Endometrial microvascular endothelial cells (primary cell): ENCODE results near the gene POLR2C. TPM values are rescaled to one million over a fixed set of nuclear protein-coding genes. Genes with fewer than 3 reads are reported as not detected.
"Not testable (repeated sequence)": the region's sequence is repeated elsewhere in the genome, so short reads cannot be mapped to it uniquely, and the experiment has no call there.

Experiments used
- in situ Hi-C: cut with HindIII; loops from 2 replicates; pipeline ENCODE4 v1.10.0; 2017; ENCODE audit warnings: low sequenced_read_pairs, low pct_unique_long_range_greater_than_20kb; ENCODE audit errors: inconsistent ontology term
- total RNA-seq: library from RNA; depleted of rRNA; stranded (reverse); fragments of >200 nt; gene quantifications from one replicate; pipeline ENCODE4 v1.2.3, GENCODE V29; 2015; ENCODE audit errors: inconsistent ontology term

POLR2C gene
- total RNA-seq = 114 TPM

- in situ Hi-C loops = no loop called here
Measured at GRCh38 chr16:57462209-57462977, at the start of gene POLR2C. POLR2C (plus strand) TSS chr16:57462679; CDS start chr16:57462725, 46 bp downstream.

DNA sequence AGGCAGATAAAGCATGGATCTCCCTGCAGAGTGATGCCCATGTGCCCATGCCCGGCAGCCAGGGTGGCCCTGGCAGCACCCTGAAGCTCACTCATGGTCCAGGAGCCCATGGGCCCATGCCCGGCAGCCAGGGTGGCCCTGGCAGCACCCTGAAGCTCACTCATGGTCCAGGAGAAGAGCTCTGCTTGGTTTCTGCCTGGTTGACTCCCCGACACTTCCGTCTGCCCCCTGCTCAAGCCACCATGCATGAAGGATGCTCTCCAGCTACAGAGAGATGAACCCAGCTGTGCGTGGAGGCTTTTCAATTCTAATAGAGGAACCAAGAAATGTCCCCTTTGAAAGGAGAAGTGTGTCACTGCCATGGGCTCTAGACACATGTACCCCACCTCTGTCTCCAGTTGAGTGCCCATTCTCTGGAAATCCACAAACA is 49.2 kb upstream of the POLR2C start:
- in situ Hi-C loops = loop anchor here (10.0 kb wide), 2 partner anchors 119 to 219 kb away; no protein-coding TSS in a partner anchor

DNA sequence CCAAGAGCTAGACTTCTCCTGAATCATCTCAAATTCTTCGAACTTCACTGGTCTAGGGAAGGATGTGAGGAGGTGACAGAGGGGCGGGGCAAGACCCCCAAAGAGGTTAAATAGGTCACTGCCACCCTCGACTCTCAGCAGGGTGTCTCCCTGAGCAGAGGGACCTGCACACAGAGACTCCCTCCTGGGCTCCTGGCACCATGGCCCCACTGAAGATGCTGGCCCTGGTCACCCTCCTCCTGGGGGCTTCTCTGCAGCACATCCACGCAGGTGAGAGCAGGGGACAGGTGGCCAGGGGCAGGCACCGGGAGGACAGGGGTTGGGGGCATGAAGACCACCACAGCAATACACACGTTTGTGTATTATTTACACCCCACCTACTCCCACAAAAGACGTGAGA is 48.7 kb upstream of the POLR2C start:
- in situ Hi-C loops = loop anchor here (10.0 kb wide), 2 partner anchors 119 to 219 kb away; no protein-coding TSS in a partner anchor

DNA sequence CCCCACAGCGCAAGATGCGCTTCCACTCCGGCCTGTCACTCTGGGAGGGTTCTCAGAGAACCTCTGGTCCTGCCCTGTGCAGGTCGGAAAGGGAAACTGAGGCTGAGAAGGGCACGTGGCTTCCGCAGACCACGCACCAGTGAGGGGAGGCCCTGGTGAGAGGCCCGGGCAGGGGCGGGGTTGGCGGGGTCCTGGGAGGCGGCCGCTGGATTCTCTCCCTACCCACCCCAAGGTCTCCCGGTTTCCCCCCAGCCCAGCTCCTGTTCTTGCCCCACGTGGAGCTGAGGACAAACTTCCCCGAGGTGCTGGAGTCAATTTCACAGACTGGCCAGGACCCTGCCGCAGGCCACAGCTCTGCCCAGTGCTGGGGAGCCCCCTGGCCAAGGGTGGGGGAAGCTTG is 46.4 kb upstream of the POLR2C start:
- in situ Hi-C loops = loop anchor here (10.0 kb wide), 2 partner anchors 121 to 221 kb away; no protein-coding TSS in a partner anchor

GRCh38 chr16:57419506-57419905 is 43.0 kb upstream of the POLR2C start:
- in situ Hi-C loops = loop anchor here (10.0 kb wide), 2 partner anchors 125 to 225 kb away; no protein-coding TSS in a partner anchor

- in situ Hi-C loops = no loop called here
Measured at GRCh38 chr16:57422026-57422944, 40.2 kb upstream of the POLR2C start.

DNA sequence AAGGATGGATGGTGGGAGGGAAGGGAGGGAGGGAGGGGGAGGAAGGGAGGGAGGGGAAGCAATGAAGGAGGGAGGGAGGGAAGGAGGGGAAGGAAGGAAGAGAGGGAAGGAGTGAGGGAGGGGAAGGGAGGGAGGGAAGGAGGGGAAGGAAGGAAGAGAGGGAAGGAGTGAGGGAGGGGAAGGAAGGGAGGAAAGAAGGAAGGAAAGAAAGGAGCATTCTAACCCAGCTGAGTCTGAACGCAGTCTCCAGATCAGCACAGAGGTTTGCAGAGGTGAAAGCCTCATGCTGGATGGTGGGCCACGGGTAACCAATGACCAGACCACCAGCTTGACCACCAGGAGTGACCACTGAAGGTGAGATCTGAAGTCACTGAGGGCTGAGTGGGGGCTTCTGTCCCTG is 39.3 kb upstream of the POLR2C start:
- in situ Hi-C loops = no loop called here

DNA sequence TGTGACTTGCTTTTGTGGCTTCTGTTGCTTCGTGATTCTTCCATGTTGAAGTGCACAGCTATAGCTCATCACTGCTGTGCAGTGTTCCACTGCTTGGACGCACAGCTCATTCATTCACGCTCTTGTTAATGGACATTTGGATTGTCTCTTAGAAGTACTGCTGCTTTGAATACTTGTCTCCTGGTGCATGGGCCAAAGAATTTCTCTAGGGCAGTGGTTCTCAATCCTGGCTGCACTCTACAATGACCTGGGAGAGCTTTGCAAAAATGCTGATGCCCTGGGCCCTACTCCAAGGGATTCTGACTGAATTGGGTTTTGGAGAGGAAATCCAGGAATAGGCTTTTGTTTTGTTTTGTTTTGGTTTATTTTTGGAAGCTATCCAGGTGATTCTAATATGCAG is 37.9 kb upstream of the POLR2C start:
- in situ Hi-C loops = no loop called here

GRCh38 chr16:57426356-57426755 is 36.1 kb upstream of the POLR2C start:
- in situ Hi-C loops = no loop called here

DNA sequence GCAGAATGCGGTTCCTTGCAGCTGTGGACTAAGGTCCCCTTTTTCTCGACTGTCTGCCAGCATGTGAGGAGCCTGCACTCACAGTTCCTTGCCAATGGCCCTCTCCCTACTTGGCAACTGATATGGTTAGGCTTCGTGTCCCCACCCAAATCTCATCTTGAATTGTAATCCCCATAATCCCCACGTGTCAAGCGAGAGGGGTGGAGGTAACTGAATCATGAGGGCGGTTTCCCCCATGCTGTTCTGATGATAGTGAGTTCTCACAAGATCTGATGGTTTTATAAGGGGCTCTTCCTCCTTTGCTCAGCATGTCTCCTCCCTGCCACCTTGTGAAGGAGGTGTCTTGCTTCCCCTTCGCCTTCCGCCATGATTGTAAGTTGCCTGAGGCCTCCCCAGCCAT is 35.2 kb upstream of the POLR2C start:
- in situ Hi-C loops = no loop called here

DNA sequence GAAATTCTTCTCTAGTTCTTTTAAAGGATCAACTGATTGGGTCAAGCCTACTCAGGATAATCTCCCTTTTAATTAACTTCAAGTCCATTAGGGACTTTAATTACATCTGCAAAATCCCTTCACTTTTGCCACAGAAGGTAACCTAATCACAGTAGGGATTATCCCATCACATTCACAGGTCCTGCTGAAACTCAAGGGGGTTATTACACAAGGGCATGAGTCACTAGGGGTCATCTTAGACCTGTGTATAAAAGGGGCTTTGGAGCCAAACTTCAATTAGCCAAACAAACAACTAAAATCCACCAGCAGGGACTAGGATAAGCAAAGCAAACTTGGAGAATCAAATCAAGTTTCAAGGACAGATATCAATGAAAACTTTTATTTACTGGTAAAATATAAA is 34.7 kb upstream of the POLR2C start:
- in situ Hi-C loops = no loop called here

GRCh38 chr16:57430955-57431354 is 31.5 kb upstream of the POLR2C start:
- in situ Hi-C loops = no loop called here

GRCh38 chr16:57432505-57432904 is 30.0 kb upstream of the POLR2C start:
- in situ Hi-C loops = no loop called here

GRCh38 chr16:57432989-57433388 is 29.5 kb upstream of the POLR2C start:
- in situ Hi-C loops = no loop called here

GRCh38 chr16:57434003-57434402 is 28.5 kb upstream of the POLR2C start:
- in situ Hi-C loops = no loop called here

DNA sequence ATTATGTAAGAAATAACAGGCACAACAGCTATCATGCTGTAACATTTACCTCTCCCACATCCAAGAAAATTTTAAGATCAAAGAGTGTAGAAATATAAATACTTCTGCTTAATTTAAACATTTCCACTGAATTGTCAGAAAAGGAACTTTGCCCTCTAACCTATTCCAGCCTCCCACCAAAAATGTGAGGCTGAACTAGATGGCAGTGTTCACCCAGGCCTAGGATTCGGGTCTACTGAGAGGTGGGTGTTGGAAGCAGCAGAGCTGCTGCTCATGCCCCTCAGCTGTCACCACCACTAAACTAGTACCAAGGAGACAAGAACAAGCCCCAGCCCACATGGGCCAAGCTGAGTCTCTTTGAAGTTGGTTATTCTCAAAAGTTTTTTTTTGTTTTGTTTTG is 26.6 kb upstream of the POLR2C start:
- in situ Hi-C loops = no loop called here

- in situ Hi-C loops = not testable (repeated sequence)
Measured at GRCh38 chr16:57439947-57440346, 22.5 kb upstream of the POLR2C start.

DNA sequence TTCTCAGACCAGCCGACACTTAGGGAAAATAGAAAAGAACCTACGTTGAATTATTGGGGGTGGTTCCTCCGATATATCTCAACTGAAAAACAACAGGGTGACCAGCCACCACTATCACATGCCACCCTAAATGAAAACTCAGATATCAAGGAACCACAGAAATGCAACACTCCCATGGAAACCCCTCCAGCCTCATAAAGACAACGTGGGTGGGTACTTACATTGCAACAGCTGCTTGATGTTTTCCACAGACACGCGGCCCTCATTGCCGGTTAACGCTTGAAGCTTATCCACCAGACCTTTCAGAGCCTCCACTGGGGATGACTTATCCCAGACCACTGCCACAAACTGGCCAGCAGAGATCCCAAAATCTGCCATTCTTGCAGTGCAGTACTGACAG is 21.9 kb upstream of the POLR2C start:
- in situ Hi-C loops = not testable (repeated sequence)

- in situ Hi-C loops = no loop called here
Measured at GRCh38 chr16:57444711-57445110, 17.8 kb upstream of the POLR2C start.

DNA sequence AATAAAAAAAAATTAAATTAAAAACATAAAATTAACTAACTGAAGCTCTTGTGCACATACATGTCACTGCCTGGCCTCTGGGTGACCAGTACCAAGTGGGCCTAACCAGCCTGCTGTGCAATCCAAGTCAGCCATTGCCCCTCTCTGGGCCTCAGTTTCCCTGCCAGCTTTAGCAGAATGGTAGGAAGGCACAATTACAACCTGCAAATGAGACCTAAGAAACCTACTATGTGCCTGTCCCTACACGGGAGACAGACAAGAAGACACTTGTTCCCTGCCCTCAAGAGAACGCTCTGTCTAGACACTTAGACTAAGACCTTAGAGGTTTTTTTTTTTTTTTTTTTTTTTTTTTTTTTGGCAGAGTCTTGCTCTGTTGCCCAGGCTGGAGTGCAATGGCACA is 17.0 kb upstream of the POLR2C start:
- in situ Hi-C loops = no loop called here
